Stromal cell of bone marrow (primary cell): ENCODE results near the gene PARD6G.

Experiments used
- DNase-seq: peaks from one replicate; pipeline ENCODE4 v3.0.0-alpha.2; 2012; ENCODE audit warnings: low read depth

Gene PARD6G

DNA sequence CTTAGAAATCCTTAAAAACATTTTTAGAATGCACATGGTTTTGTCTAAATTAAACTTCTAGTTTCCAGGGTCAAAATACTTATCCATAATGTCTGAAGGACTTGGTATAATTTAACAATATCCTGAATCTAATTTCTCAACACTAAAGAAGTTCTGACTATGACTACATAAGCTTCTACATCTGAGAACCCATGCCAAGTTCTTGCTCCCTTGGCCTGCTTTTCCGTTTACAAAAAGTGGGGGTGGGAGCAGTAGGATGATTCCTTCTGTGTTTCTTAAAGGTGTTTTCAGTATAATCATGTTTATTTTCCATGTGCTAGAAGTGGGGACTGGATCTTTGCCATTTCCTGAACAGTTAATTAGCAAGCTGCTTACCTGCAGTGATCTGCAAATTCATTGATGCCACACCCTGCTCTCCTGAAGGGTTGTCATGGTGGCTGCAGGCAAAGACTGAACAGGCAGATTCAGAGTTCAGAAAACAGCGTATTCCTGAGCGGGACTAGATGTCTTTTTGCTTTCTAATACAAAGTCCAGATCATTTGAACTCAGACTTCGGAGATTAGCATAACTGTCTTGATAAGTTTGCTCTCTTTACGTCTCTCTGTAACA is 102.0 kb downstream of the PARD6G start:
- DNase-seq, result no peak

DNA sequence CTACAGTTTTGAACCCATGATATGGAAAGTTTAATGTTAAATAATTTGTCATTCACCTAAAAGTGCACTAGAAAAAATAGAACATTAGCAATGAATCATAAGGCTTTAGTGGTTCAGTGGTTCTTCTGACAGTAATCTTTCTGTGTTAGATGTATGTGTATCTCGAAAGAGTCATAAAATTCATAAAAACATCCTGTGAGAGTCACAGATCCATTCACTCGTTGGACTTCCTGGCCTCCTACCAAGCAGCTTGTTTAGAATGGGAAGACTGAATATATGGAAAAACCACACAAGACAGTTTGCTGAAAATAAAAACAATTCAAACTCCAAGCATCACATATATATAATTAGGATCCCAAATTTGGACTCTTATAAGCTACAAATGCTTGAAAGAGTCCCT is 103.4 kb downstream of the PARD6G start:
- DNase-seq, result no peak

DNA sequence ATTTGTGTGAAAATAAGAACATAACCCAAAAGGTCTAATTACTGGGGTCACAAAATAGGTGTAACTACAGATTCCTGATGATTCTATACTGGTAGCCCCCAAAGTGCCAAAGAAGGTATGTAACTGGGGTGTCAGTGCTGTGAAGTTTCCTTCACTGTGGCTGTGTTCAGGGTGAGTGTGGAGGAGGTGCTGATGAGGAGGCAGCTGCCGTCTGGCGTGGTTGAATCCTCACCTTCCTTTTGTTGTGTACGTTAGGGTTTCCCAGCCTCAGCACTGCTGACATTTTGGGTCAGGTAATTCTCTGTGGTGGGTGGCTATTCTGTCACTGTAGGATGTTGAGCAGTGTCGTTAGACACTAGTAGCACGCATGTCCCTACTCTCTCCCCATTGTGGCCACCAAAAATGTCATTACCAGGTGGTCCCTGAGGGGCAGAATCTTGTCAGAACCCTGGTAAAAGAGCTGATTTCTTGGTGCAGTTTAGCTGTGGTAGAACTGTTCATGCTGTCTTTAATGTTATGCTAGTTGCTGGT is 106.8 kb downstream of the PARD6G start:
- DNase-seq, result no peak

DNA sequence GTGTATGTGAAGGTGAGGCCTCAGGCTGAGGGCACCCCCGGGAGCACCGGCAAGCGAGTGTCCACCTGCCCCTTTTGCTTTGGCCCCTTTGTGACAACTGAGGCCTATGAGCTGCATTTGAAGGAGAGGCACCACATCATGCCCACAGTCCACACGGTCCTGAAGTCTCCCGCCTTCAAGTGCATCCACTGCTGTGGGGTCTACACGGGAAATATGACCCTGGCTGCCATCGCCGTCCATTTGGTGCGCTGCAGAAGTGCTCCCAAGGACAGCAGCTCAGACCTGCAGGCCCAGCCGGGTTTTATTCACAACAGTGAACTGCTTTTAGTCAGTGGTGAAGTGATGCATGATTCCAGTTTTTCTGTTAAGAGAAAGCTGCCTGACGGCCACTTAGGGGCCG is 109.3 kb downstream of the PARD6G start:
- DNase-seq, result no peak

DNA sequence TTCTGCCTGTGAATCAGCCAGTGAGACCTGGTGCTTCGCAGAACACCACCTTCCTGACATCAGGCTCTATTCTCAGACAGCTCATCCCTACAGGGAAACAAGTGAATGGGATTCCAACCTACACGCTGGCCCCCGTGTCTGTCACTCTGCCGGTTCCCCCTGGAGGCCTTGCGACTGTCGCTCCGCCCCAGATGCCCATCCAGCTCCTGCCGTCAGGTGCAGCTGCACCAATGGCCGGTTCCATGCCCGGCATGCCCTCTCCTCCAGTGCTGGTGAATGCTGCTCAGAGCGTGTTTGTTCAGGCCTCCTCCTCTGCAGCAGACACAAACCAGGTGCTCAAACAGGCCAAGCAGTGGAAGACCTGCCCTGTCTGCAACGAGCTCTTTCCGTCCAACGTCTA is 110.2 kb downstream of the PARD6G start:
- no peak for DNase-seq

DNA sequence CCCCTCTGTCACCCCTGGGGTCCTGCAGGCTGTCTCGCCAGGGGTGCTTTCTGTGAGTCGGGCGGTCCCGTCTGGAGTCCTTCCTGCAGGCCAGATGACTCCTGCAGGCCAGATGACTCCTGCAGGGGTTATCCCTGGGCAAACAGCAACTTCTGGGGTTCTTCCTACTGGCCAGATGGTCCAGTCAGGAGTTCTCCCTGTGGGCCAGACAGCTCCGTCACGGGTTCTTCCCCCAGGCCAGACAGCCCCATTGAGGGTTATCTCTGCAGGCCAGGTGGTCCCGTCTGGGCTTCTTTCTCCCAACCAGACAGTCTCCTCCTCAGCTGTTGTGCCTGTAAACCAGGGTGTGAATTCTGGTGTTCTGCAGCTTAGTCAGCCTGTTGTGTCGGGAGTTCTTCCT is 110.6 kb downstream of the PARD6G start:
- DNase-seq, result no peak

DNA sequence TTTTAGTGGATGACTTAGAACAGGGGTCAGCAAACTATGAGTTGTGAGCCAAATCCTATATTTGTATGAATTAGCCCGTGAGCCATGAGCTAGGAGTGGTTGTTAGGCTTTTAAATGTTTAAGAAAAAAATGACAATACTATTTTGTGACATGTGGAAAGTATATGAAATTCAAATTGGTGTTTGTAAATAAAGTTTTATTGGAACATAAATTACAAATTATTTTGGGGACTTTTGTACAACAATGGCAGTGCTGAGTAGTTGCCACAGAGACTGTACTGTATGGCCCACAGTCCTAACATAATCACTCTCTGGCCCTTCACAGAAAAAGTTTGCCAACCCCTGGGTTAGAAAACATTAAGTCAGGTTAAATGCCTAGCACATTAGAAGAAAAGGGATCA is 112.2 kb downstream of the PARD6G start:
- DNase-seq, result no peak

DNA sequence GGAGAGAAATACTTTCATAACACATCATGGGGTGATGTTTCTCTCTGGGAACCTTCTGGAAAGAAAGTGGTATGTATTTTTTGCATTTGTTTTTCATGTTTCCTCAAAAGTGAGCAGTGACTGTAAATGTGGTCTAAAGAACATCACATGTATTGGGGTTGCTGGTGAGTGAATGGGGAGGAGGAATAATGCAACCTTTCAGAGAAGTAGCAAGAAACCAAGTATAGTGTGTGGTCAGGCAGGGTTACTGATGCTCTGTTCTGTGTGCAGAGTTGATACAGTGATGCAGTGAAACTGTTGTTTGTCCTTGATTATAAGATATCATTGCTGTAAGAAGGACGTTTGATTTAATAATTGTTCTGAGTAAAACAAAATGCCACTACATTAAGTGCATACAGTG is 114.2 kb downstream of the PARD6G start:
- DNase-seq, result no peak

DNA sequence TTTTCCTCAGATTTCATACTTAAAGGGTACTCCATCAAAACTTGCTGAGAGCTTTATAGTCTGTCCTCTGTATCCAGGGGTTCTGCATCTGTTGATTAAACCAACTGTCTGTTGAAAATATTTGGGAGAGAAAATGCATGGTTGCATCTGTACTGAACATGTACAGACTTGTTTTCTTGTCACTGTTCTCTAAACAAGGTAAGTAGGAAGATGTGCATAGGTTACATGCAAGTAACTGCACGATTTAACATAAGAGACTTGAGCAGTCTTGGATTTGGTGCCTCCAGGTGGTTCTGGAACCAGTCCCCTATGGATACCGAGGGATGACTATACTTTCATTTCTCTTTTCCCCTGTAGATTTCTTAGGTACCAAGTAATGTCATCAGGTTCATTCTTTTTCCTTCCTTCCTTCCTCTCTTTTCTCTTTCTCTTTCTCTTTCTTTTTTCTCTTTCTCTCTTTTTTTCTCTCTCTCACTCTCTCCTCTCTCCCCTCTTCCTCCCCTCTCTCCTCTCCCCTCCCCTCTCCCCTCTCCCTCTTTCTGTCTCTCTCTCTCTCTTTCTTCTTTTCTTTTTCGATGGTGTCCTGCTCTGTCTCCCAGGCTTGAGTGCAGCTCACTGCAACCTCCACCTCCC is 115.0 kb downstream of the PARD6G start:
- DNase-seq, result no peak

DNA sequence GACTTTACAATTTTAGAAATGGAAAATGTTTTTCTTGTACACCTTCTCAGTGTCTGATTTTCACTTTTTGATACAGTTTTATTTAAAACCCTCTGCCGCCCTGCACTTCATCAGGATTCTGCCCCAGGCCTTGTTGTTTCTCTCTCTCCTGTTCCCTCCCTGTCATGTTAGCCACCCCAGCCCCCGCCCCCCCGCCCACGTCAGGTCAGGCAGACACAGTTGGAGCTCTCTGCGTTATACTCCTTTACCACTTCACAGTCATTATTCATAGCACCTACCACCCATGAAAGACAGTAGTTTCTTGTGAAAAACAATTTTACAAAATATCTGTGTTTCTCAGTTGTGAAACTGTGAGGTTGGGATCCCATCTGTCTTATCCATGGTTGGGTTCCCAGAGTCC is 116.8 kb downstream of the PARD6G start:
- DNase-seq, result no peak

DNA sequence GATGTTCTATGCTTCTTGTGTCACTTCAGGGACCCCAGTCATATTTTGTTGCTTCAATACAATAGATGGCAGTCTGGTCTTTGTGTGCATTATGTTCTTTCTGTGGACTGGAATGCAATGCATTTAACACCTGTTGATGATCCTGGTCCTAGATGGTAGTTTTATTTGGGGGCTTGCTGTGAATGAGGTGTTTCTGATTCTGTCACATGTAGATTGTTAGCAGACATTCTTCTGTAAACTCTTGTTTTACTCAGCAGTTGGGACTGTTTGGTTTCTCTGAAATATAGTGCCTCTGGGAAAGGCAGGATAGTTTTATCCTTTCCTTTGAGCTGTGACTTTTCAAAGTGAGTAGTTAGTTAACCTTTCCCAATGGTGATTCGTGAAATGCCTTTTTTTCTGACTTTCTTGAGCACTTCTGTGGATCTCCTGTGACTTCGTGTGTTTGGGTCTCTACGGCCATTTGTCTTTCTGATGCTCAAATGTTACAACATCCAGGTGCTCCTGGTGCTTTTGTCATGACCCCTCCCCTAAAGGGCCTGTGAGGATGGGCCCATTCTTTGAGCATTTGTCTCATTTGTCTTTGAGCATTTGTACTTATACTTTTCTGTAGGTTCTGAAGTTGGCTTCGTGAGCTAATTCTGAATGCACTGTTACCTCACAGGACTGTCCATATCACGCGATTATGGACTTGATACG is 117.5 kb downstream of the PARD6G start:
- no peak for DNase-seq

DNA sequence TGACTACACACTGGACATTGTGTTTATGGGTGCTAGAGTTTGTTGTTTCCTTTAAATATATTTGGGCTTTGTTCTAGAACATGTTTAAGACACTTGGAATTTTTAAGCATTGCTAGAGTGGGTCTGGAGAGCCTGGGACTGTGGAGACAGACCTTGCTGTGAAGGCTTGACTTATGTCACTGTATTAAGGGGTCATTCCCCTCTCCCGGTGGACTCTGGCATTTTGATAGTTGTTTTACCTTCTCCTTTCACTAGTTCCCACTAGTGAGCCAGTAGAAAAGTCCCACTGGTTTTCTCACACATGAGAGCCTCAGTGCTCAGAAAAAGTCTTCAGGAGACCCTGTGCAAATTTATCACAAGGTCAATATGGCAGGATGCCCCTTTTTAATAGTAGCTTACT is 119.7 kb downstream of the PARD6G start:
- no peak for DNase-seq

DNA sequence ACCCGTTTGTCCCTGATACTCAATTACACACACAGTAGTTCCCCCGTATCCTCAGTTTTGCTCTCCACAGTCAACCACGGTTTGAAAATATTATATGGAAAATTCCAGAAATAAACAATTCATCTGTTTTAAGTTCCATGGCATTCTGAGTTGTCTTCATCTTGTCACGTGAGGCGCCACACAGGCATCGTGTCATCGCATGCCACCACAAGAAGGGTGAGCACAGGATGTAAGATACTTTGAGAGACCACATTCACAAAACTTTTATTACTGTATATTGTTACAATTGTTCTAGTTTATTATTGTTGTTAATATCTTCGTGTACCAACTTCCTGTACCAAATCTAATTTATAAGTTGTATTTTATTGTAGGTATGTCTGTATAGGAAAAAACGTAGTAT is 120.5 kb downstream of the PARD6G start:
- no peak for DNase-seq

DNA sequence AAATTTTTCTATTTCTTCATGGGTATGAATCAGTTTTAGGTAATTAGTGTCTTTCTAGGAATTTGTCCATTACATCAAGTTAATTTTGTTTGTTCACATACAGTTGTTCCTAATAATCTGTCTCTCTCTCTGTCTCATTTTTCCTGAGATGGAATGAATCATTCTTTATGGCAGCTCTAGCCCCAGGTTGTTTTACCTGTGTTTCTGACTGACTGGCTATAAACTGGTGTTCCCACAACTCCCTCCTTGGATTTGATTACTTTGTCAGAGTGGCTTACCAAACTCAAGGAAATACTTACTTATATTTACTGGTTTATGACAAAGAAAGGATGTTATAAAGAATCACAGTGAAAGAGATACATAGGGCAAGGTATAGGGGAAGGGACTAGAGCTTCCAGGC is 123.2 kb downstream of the PARD6G start:
- DNase-seq, result no peak

DNA sequence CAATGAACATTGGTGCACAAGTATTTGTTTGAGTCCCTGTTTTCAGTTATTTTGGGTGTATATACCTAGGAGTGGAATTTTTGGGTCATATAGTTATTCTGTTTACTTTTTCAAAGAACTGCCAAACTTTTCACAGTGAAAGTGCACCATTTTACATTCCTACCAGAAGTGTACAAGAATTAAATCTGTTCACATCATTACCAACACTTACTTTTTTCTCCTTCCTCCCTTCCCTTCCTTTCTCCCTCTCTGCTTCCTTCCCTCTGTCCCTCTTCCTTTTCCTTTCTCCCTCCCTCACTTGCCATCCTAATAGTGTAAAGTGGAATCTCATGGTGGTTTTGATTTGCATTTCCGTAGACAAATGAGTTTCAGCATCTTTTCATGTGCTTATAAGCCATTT is 126.4 kb downstream of the PARD6G start:
- no peak for DNase-seq

DNA sequence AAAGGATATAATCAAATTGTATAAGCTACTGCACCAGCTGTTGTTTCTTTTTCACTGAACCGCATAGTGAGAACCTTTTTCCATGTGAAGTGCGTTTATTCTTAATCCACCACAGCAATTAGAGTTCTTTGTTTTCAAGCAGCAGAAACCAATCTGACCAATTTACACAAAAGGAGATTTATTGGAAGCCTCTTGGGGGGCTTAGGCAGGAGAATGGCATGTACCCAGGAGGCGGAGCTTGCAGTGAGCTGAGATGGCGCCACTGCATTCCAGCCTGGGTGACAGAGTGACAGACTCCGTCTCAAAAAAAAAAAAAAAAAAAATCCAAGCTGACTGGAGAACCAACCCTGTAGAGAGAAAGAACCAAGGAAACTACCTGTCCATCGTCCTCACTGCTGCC is 128.2 kb downstream of the PARD6G start:
- no peak for DNase-seq

DNA sequence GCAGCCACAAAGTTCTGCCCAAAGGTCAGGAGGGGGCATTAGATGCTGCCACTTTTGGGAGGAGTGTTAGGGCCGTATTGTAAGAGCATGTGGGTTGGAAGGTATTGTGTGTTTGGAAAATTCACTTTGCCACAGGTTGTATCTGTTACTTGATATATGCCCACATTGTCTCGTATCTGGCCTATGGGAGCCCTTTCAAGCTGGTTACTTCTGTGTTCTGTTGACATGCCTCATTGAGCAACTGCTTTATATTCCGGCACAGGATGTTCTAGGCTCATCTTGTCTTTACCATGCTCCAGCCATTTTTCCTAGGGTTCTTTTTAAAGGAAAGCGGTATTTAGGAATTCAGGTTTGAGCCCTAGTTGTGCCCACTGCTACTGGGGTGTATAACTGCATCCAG is 132.3 kb downstream of the PARD6G start:
- no peak for DNase-seq

DNA sequence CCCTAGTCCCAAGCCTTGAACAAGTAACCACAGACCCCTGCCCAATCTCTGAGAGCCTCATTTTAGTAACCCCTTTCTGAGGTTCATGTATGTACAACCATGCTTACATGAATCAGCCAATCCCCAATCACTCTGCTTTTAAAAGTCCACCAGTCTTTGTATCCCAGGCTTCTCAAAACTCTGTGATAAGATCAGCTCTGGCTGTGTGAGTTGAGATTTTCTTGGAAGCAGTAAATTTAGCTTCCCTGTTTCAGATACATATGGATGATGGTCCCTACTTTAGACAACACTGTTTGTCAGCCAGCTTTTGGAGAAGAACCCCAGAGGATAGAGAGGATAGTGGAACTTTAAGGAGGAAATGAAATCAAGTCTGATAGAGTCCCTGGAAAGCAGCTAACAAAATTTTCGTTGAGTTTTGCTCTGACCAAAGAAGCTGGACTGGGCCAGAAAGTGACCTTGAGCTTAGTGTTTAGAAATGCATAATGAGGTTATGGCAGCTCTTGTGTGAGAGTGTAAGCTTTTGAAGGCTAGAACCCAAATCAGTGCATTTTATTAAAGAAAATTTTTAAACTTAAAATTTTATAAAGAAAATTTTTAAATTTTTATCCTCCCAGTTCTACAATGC is 134.6 kb downstream of the PARD6G start:
- DNase-seq, result no peak

DNA sequence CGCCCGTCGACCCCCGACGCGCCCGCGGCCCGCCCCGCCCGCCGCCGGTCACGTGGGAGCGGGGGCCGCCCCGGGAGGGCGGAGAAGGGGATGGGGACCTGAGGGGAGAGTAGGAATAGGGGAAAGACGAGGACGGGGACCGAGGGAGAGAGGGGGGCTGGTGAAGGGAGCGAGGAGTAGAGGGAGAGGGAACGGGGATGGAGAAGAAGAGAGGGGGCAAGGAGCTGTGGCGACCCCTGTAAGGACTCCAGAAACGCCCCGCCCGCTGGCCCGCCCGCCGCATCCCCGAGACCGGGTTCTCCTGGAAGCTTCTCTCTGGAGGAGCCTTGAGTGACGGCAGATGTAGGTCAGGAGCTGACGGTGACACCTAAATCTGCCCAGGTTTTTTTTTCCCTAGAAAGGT is 137.6 kb downstream of the PARD6G start:
- DNase-seq, result peak; percentile 15

DNA sequence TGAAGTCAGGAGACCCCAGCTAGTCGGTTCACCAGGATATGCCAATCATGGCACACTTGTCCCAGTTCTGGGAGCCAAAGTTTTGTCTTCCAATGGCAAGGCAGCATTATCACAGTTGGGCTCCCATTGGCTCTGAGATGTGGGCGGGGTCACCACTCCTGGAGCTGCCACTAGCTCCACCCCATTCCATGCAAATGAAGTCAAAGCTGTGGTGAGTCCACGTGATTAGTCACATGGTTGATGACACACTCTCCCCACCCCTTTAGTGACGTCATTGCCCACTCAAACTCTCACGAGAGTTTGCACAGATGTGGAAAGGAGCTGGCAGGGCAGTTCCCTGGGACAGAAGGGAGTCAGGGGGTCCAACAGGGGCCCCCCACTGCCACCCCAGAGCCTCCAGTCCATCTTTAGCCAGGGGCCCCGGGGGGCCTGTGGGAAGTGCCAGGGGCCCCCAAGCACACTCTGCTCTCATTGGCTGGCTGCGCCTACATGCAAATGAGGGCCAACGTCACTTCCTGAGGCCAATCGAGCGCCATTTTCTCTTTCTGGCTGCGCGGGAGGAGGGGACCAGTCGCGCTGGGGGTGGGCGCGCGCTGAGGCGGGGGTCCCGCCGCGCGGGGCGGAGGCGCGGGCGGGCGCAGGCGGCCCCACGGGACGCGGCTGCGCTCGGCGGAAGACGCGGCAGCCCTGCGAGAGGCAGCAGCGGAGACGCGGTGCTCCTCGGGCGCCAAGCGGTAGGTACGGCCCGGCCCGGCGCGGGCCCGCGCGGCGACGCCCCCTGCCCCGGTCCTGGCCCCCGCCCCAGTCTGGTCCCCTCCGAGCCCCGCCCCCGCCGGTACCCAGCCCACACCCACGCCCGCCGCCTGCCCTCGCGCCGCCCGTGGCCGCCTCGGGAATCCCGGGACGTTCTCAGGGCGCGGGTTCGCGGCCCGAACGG is 138.3 kb downstream of the PARD6G start, which contains the start of gene ADNP2:
TSS of gene ADNP2 (plus strand) at position 524 of the 937 bp plus-strand sequence. CDS start 8,281 bp downstream, outside the sequence.
- peak; percentile 91 for DNase-seq

DNA sequence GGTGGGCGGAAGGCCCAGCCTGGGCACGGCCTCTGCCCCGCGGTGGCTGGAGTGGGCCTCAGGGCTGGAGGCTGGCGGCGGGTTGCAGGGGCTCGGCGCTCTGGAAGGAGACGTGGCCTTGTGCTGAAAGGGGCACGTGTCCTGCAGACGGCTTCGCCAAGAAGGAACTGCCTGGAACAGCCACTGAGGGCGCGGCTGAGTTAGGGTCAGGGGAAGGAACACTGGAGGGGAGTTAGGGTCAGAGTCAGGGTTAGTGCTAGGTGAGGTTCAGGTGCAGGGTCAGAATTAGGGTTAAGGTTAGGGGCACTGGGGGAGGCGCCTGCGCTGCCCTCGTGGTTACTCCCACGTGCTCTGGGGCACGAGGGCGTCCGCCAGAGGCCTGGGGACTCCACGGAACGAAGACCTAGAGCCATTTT is 139.2 kb downstream of the PARD6G start:
- no peak for DNase-seq

DNA sequence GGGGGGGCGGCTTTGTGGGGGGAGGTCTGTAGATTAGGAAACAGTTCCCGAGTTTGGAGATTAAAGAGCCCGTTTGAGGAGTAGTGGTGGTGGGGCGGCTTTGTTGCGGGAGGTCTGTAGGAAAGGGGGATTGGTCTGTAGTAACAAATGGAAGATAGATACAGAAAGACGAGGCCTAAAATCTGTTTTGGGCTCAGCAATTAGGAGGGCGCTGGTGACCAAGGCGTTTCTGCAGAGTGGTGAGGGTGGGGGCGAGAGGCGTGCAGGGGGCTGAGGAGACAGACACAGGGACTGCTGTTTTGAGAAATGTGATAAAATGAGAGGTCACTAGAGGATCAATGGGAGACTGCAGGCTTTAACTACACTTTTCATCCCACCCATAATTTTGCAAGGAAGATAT is 139.9 kb downstream of the PARD6G start:
- DNase-seq, result no peak
